Osteocyte (in vitro differentiated cells): ENCODE results near the gene TRAPPC8. TPM values are rescaled to one million over a fixed set of nuclear protein-coding genes. Genes with fewer than 3 reads are reported as not detected.

Experiments
- DNase-seq: peaks from one replicate; pipeline ENCODE4 v3.0.0; 2021; ENCODE audit warnings: mixed read lengths; ENCODE audit not compliant: unreplicated experiment; ENCODE audit errors: extremely low spot score
- H3K27ac Mint-ChIP-seq: one replicate; pipeline ENCODE4 v1.8.0; 2021; ENCODE audit warnings: mild to moderate bottlenecking, mixed read lengths; ENCODE audit not compliant: unreplicated experiment
- H3K27me3 Mint-ChIP-seq: one replicate; pipeline ENCODE4 v1.8.0; 2021; ENCODE audit warnings: mixed read lengths; ENCODE audit not compliant: unreplicated experiment
- H3K36me3 Mint-ChIP-seq: one replicate; pipeline ENCODE4 v1.8.0; 2021; ENCODE audit warnings: mixed read lengths; ENCODE audit not compliant: unreplicated experiment
- H3K4me1 Mint-ChIP-seq: one replicate; pipeline ENCODE4 v1.8.0; 2021; ENCODE audit warnings: mixed read lengths; ENCODE audit not compliant: unreplicated experiment
- H3K4me3 Mint-ChIP-seq: one replicate; pipeline ENCODE4 v1.8.0; 2021; ENCODE audit warnings: mild to moderate bottlenecking, moderate library complexity, mixed read lengths; ENCODE audit not compliant: unreplicated experiment
- H3K9me3 Mint-ChIP-seq: one replicate; pipeline ENCODE4 v1.8.0; 2021; ENCODE audit warnings: mixed read lengths; ENCODE audit not compliant: unreplicated experiment
- CTCF ChIP-seq: fragments of 200-600 bp; sonication (generic); IDR thresholded peaks from 2 replicates; pipeline ENCODE4 v1.5.0; 2021; ENCODE audit warnings: antibody characterized with exemption, mild to moderate bottlenecking, moderate library complexity
- long read RNA-seq: library from polyadenylated mRNA; unstranded; transcript quantifications from one replicate; pipeline ENCODE4 v2.0.0, GENCODE V29; 2021
- total RNA-seq: library from RNA; stranded (reverse); gene quantifications from 2 replicates; pipeline ENCODE4 v1.2.1, GENCODE V29; 2021

The TRAPPC8 gene
- total RNA-seq: 39.1 and 40.7 TPM in 2 replicates
- long read RNA-seq, partial matches to known transcripts: 6 of 9 reads
- long read RNA-seq, other reads (novel, unspliced or antisense): 3 of 9 reads

GRCh38 chr18:31942999-31943877 is at the start of gene TRAPPC8:
Gene TRAPPC8 (minus strand): TSS chr18:31943128. CDS start chr18:31942764, 364 bp downstream.
- peak within 1 kb of the TSS; percentile 100 for H3K27ac Mint-ChIP-seq
- TF ChIP-seq CTCF: peak; percentile 23
- H3K4me1 Mint-ChIP-seq: peaks cover 33% of the 10 kb centered on the region
- no peaks in the 10 kb centered on the region for H3K27me3 Mint-ChIP-seq
- no peaks in the 10 kb centered on the region for H3K9me3 Mint-ChIP-seq
- DNase-seq: peak; percentile 99
- peak within 1 kb of the TSS; percentile 100 for H3K4me3 Mint-ChIP-seq
- H3K36me3 Mint-ChIP-seq: no peaks in the 10 kb centered on the region

GRCh38 chr18:31990823-31991222 is 47.9 kb upstream of the TRAPPC8 start:
- H3K4me3 Mint-ChIP-seq: no peak overlapping the region
- no peaks in the 10 kb centered on the region for H3K4me1 Mint-ChIP-seq
- peaks cover 3% of the 10 kb centered on the region for H3K27me3 Mint-ChIP-seq
- no peaks in the 10 kb centered on the region for H3K9me3 Mint-ChIP-seq
- H3K36me3 Mint-ChIP-seq: no peaks in the 10 kb centered on the region
- DNase-seq: no peak
- no peak overlapping the region for H3K27ac Mint-ChIP-seq
- TF ChIP-seq CTCF: no peak

- no peaks in the 10 kb centered on the region for H3K9me3 Mint-ChIP-seq
- no peak overlapping the region for H3K27ac Mint-ChIP-seq
- no peak for TF ChIP-seq CTCF
- no peaks in the 10 kb centered on the region for H3K4me1 Mint-ChIP-seq
- H3K27me3 Mint-ChIP-seq: no peaks in the 10 kb centered on the region
- no peak for DNase-seq
- no peak overlapping the region for H3K4me3 Mint-ChIP-seq
- H3K36me3 Mint-ChIP-seq: no peaks in the 10 kb centered on the region
Observed at GRCh38 chr18:31983976-31984375, 41.0 kb upstream of the TRAPPC8 start.

GRCh38 chr18:31983020-31983419 is 40.1 kb upstream of the TRAPPC8 start:
- DNase-seq: no peak
- Mint-ChIP-seq H3K4me3 (no peak overlapping the region), H3K9me3 (no peaks in the 10 kb centered on the region), H3K27ac (no peak overlapping the region), H3K36me3 (no peaks in the 10 kb centered on the region), H3K4me1 (no peaks in the 10 kb centered on the region), H3K27me3 (no peaks in the 10 kb centered on the region)
- TF ChIP-seq CTCF: no peak

GRCh38 chr18:31980863-31981262 is 37.9 kb upstream of the TRAPPC8 start:
- H3K27ac Mint-ChIP-seq: no peak overlapping the region
- H3K36me3 Mint-ChIP-seq: no peaks in the 10 kb centered on the region
- no peaks in the 10 kb centered on the region for H3K4me1 Mint-ChIP-seq
- TF ChIP-seq CTCF: no peak
- H3K9me3 Mint-ChIP-seq: no peaks in the 10 kb centered on the region
- no peaks in the 10 kb centered on the region for H3K27me3 Mint-ChIP-seq
- H3K4me3 Mint-ChIP-seq: no peak overlapping the region
- no peak for DNase-seq
